22Rv1 (cell line): Measurements from ENCODE around the gene NKX6-2.

Source experiments
- CTCF ChIP-seq: fragments of 450-650 bp; IDR thresholded peaks from 2 replicates; pipeline ENCODE4 v1.5.1; 2017; ENCODE audit warnings: mild to moderate bottlenecking
- ZFX ChIP-seq: fragments of 450-650 bp; IDR thresholded peaks from 2 replicates; pipeline ENCODE4 v1.6.1; 2017; ENCODE audit warnings: antibody characterized with exemption, borderline replicate concordance

- TF ChIP-seq CTCF (no peak), ZFX (no peak)
These were observed 48.4 kb upstream of the NKX6-2 start for GRCh38 chr10:132834311-132834761.
